HepG2 (cell line): ENCODE results near the gene NFAT5. TPM values are rescaled to one million over a fixed set of nuclear protein-coding genes. Genes with fewer than 3 reads are reported as not detected.
A peak's percentile ranks its signal among the peaks of the same experiment; 100 is the strongest.

Experiments
- ATF7-NPFF ChIP-seq: sonication (generic); formaldehyde crosslinking; IDR thresholded peaks from 2 replicates; pipeline ENCODE4 v1.8.1; 2023; ENCODE audit warnings: mild to moderate bottlenecking, low read depth, missing genetic modification reagents, moderate library complexity
- PREB ChIP-seq: sonication (generic); formaldehyde crosslinking; IDR thresholded peaks from 2 replicates; pipeline ENCODE4 v1.4.0; 2020; ENCODE audit warnings: missing genetic modification reagents
- RFX1 ChIP-seq: fragments of 450-650 bp; IDR thresholded peaks from 2 replicates; pipeline ENCODE4 v1.6.1; 2017
- SNAPC2 ChIP-seq: sonication (generic); formaldehyde crosslinking; IDR thresholded peaks from 2 replicates; pipeline ENCODE4 v1.8.1; 2022; ENCODE audit warnings: mild to moderate bottlenecking, missing genetic modification reagents
- SRSF9 ChIP-seq: fragments of 200-400 bp; formaldehyde crosslinking; IDR thresholded peaks from 2 replicates; pipeline ENCODE4 v1.6.1; 2018; ENCODE audit warnings: borderline replicate concordance, mild to moderate bottlenecking, low read depth, low read length; ENCODE audit not compliant: insufficient read depth, poor library complexity, severe bottlenecking
- STAG1 ChIP-seq: sonication (generic); formaldehyde crosslinking; IDR thresholded peaks from 2 replicates; pipeline ENCODE4 v1.4.0; 2020; ENCODE audit warnings: missing genetic modification reagents
- ZFP82 ChIP-seq: sonication (generic); formaldehyde crosslinking; IDR thresholded peaks from 2 replicates; pipeline ENCODE4 v1.5.1; 2020; ENCODE audit warnings: mild to moderate bottlenecking, missing genetic modification reagents, borderline replicate concordance
- ZIK1 ChIP-seq: sonication (generic); formaldehyde crosslinking; IDR thresholded peaks from 2 replicates; pipeline ENCODE4 v1.5.0; 2020; ENCODE audit warnings: mild to moderate bottlenecking, low read depth, missing genetic modification reagents, borderline replicate concordance
- ZNF292 ChIP-seq: sonication (generic); formaldehyde crosslinking; IDR thresholded peaks from 2 replicates; pipeline ENCODE4 v1.8.1; 2022; ENCODE audit warnings: mild to moderate bottlenecking, low read depth, missing genetic modification reagents, borderline replicate concordance
- ZNF3 ChIP-seq: IDR thresholded peaks from 2 replicates; pipeline ENCODE4 v1.7.0; 2017; ENCODE audit warnings: inconsistent platforms
- ZNF337 ChIP-seq: sonication (generic); formaldehyde crosslinking; IDR thresholded peaks from 2 replicates; pipeline ENCODE4 v1.5.1; 2020; ENCODE audit warnings: missing genetic modification reagents, low read depth, mild to moderate bottlenecking, borderline replicate concordance
- ZNF572 ChIP-seq: sonication (generic); formaldehyde crosslinking; IDR thresholded peaks from 2 replicates; pipeline ENCODE4 v1.5.1; 2020; ENCODE audit warnings: mild to moderate bottlenecking, missing genetic modification reagents
- ZNF614 ChIP-seq: IDR thresholded peaks from 2 replicates; pipeline ENCODE4 v1.6.1; 2018; ENCODE audit warnings: missing biosample characterization, missing genetic modification reagents, inconsistent platforms, borderline replicate concordance
- ZNF878 ChIP-seq: sonication (generic); formaldehyde crosslinking; IDR thresholded peaks from 2 replicates; pipeline ENCODE4 v1.8.1; 2023; ENCODE audit warnings: mild to moderate bottlenecking, missing genetic modification reagents, moderate library complexity
- ZSCAN25 ChIP-seq: sonication (generic); formaldehyde crosslinking; IDR thresholded peaks from 2 replicates; pipeline ENCODE4 v1.8.0; 2022; ENCODE audit warnings: mild to moderate bottlenecking, missing genetic modification reagents
- polyA plus RNA-seq, 8 experiments: library from polyadenylated mRNA; depleted of rRNA in 3 of 8; stranded (reverse) in 7 of 8; unstranded in 1 of 8; fragments of >200 nt; fragmentation: Illumina TruSeq in 4 of 8; extraction: Trizol in 4 of 8; gene quantifications; 2 replicates each; pipeline versions ENCODE4 v1.2.1 to v1.2.3, GENCODE V29; 2011 to 2016; ENCODE audit warnings: low read depth in 4 of 8, missing spikeins in 1 of 8, mixed read lengths in 1 of 8; ENCODE audit not compliant: insufficient read depth in 1 of 8
- total RNA-seq, 5 experiments: library from RNA; depleted of rRNA; stranded (reverse); fragments of >200 nt; fragmentation: Illumina TruSeq; extraction: Trizol; gene quantifications; 2 replicates each; pipeline ENCODE4 v1.2.3, GENCODE V29; 2016; ENCODE audit warnings: low read depth in 1 of 5
- TF ChIP-seq, protein P1 (sequence below): sonication (generic); formaldehyde crosslinking; IDR thresholded peaks from 2 replicates; pipeline ENCODE4 v1.5.0; 2020; ENCODE audit warnings: mild to moderate bottlenecking, missing genetic modification reagents, moderate library complexity
- TF ChIP-seq, protein P2 (sequence below): sonication (generic); formaldehyde crosslinking; IDR thresholded peaks from 2 replicates; pipeline ENCODE4 v1.5.0; 2020; ENCODE audit warnings: missing genetic modification reagents
- TF ChIP-seq, protein P3 (sequence below): sonication (generic); formaldehyde crosslinking; IDR thresholded peaks from 2 replicates; pipeline ENCODE4 v1.5.1; 2020; ENCODE audit warnings: mild to moderate bottlenecking, missing genetic modification reagents, moderate library complexity
- TF ChIP-seq, protein P4 (sequence below): sonication (generic); formaldehyde crosslinking; IDR thresholded peaks from 2 replicates; pipeline ENCODE4 v1.4.0; 2020; ENCODE audit warnings: missing genetic modification reagents

Gene NFAT5
- total and polyA plus RNA-seq, 2 of the 13 experiments (the other 11 are each of a cell fraction or from before 2014, with no cell fraction given): 20.5 to 54.3 TPM

- no peak for TF ChIP-seq SNAPC2 (CRISPR knock-in tag)
- no peak for TF ChIP-seq ZNF337 (CRISPR knock-in tag)
- TF ChIP-seq, protein P1, sequence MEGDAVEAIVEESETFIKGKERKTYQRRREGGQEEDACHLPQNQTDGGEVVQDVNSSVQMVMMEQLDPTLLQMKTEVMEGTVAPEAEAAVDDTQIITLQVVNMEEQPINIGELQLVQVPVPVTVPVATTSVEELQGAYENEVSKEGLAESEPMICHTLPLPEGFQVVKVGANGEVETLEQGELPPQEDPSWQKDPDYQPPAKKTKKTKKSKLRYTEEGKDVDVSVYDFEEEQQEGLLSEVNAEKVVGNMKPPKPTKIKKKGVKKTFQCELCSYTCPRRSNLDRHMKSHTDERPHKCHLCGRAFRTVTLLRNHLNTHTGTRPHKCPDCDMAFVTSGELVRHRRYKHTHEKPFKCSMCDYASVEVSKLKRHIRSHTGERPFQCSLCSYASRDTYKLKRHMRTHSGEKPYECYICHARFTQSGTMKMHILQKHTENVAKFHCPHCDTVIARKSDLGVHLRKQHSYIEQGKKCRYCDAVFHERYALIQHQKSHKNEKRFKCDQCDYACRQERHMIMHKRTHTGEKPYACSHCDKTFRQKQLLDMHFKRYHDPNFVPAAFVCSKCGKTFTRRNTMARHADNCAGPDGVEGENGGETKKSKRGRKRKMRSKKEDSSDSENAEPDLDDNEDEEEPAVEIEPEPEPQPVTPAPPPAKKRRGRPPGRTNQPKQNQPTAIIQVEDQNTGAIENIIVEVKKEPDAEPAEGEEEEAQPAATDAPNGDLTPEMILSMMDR (CRISPR knock-in tag): peak; percentile 18; the same call in 1 of the 2 replicates
- TF ChIP-seq ZNF292 (CRISPR knock-in tag): no peak
- TF ChIP-seq ZNF572 (CRISPR knock-in tag): no peak
- no peak for TF ChIP-seq SRSF9
- no peak for TF ChIP-seq STAG1 (CRISPR knock-in tag)
- no peak for TF ChIP-seq ZFP82
- TF ChIP-seq, protein P2, sequence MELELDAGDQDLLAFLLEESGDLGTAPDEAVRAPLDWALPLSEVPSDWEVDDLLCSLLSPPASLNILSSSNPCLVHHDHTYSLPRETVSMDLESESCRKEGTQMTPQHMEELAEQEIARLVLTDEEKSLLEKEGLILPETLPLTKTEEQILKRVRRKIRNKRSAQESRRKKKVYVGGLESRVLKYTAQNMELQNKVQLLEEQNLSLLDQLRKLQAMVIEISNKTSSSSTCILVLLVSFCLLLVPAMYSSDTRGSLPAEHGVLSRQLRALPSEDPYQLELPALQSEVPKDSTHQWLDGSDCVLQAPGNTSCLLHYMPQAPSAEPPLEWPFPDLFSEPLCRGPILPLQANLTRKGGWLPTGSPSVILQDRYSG: no peak
- no peak for TF ChIP-seq PREB (CRISPR knock-in tag)
- TF ChIP-seq RFX1: no peak
- no peak for TF ChIP-seq ZSCAN25 (CRISPR knock-in tag)
- TF ChIP-seq, protein P3, sequence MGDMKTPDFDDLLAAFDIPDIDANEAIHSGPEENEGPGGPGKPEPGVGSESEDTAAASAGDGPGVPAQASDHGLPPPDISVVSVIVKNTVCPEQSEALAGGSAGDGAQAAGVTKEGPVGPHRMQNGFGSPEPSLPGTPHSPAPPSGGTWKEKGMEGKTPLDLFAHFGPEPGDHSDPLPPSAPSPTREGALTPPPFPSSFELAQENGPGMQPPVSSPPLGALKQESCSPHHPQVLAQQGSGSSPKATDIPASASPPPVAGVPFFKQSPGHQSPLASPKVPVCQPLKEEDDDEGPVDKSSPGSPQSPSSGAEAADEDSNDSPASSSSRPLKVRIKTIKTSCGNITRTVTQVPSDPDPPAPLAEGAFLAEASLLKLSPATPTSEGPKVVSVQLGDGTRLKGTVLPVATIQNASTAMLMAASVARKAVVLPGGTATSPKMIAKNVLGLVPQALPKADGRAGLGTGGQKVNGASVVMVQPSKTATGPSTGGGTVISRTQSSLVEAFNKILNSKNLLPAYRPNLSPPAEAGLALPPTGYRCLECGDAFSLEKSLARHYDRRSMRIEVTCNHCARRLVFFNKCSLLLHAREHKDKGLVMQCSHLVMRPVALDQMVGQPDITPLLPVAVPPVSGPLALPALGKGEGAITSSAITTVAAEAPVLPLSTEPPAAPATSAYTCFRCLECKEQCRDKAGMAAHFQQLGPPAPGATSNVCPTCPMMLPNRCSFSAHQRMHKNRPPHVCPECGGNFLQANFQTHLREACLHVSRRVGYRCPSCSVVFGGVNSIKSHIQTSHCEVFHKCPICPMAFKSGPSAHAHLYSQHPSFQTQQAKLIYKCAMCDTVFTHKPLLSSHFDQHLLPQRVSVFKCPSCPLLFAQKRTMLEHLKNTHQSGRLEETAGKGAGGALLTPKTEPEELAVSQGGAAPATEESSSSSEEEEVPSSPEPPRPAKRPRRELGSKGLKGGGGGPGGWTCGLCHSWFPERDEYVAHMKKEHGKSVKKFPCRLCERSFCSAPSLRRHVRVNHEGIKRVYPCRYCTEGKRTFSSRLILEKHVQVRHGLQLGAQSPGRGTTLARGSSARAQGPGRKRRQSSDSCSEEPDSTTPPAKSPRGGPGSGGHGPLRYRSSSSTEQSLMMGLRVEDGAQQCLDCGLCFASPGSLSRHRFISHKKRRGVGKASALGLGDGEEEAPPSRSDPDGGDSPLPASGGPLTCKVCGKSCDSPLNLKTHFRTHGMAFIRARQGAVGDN (CRISPR knock-in tag): no peak
- TF ChIP-seq ATF7-NPFF (CRISPR knock-in tag): no peak
- no peak for TF ChIP-seq ZNF3
- TF ChIP-seq ZIK1: no peak
- TF ChIP-seq, protein P4, sequence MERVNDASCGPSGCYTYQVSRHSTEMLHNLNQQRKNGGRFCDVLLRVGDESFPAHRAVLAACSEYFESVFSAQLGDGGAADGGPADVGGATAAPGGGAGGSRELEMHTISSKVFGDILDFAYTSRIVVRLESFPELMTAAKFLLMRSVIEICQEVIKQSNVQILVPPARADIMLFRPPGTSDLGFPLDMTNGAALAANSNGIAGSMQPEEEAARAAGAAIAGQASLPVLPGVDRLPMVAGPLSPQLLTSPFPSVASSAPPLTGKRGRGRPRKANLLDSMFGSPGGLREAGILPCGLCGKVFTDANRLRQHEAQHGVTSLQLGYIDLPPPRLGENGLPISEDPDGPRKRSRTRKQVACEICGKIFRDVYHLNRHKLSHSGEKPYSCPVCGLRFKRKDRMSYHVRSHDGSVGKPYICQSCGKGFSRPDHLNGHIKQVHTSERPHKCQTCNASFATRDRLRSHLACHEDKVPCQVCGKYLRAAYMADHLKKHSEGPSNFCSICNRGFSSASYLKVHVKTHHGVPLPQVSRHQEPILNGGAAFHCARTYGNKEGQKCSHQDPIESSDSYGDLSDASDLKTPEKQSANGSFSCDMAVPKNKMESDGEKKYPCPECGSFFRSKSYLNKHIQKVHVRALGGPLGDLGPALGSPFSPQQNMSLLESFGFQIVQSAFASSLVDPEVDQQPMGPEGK (CRISPR knock-in tag): 0 out of 2 replicates have a peak, but pooled peaks have one; percentile 25
- TF ChIP-seq ZNF614 (CRISPR knock-in tag): 0 out of 2 replicates have a peak, but pooled peaks have one; percentile 38
- no peak for TF ChIP-seq ZNF878 (CRISPR knock-in tag)
Observed at GRCh38 chr16:69532641-69533455, 32.9 kb upstream of the NFAT5 start (continued).
